Fibroblast of skin of right quadriceps (primary cell): ENCODE measurements around the gene GATD1.

ENCODE experiments used
- DNase-seq: peaks from one replicate; pipeline ENCODE4 v3.0.0-alpha.2; 2013

The GATD1 gene

DNA sequence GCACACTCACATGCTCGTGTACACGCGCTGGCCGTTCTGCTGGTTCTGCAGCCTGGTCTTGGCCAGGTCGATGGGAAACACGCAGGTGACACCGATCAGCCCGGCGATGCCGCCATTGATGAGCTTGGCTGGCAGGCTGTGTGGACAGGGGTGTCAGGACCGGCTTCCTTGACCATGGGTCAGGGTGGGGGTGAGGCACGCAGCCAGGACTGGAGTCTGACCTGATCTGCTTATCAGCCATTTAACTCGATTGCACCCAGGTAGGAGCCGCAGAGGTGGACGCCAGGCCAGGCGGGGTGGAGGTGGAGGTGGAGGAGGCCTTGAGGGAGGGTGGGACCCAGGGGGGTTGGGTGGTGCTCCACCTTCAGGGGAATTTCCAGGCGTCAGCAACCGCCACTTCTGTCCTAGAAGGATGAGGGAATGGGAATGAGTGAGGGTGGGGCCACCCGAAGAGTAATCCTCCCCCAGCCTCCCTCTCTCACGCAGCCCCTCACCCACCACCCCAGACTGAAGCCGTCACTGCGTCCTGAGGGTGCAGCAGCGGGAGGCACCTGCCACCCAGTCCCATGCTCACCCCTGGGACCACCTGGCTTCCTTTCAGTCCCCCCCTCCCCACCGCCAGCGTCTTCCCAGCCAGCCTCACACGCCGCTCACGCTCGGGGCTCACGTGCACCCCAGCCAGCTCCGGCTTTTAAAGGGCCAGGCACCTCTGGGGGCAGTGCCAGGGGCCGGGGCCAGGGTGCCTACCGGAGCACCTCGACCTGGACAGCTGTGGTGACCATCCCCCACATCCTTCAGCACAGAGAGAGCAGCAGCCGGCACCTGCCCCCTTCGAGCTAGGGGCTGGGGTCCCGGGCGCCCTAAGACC lies 17.7 kb upstream of the GATD1 start:
- no peak for DNase-seq

DNA sequence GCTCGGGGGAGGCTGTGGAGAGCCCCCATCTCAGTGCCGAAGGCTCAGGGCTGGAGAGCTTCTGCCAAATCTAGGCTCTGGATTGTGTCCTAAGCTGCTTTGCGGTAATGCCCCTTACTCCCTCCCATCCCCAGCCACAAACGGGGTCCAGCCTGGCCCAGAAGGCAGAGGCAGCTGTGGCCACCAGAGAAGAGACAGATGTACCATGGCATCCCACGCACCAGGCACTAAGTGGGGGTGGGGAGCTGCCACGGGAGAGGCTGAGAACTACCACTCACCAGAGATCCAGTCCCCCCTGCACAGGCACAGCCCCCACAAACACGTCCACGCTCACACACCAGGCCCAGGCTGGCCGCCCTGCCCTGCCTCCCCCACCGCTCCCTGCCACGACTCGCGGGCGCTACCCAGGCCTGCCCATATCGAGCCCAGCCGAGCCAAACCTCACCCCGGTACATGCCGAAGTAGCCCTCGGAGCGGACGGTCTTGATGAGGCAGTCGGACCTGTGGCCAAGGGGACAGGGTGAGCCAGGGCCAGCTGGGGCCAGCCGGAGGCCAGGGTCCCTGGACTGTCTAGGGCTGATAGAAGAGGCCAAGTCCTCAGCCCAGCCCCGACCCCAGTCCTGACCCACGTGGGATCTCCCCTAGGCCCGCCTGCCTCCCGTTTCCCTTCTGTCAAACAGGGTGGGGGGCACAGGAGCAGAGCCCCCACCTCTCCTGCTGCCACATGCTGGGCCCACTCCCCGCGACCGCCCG lies 16.9 kb upstream of the GATD1 start:
- no peak for DNase-seq

- DNase-seq, result no peak
Measured at GRCh38 chr11:793556-793955, 16.3 kb upstream of the GATD1 start.

DNA sequence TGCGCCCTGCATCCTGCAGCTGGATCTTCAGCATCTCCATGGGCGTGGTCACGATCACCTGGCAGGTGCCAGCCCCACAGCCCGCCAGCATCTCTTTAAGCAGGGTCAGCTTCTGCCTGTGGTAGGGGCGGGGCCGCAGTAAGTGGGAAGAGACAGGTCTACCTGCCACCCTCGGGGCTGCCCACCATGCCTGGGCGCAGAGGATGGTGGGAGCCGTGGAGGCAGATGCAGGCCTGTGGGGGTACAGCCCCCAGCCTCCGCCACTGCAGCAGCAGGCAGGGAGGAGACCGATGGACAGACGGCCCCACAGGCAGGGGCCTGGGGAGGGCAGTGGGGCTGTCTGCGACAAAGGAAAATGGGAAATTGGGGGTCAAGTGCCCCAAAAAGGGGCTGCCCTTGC lies 15.6 kb upstream of the GATD1 start:
- no peak for DNase-seq

DNA sequence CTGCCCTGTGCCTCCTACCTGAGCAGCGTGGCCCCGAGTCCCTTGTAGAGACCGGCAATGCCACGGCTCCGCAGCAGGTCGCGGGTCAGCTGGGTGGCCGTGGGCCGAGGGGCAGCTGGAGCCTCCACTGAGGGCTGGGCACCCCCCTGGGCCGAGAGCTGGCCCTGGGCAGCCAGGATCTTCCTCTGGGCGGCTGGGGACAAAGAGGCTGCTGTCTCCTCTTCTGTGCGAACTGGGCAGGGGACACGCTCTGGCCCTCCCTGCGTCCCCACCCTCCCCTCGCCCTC lies 15.2 kb upstream of the GATD1 start:
- DNase-seq, result no peak

- DNase-seq, result no peak
Measured at GRCh38 chr11:791658-792534, 14.6 kb upstream of the GATD1 start.

DNA sequence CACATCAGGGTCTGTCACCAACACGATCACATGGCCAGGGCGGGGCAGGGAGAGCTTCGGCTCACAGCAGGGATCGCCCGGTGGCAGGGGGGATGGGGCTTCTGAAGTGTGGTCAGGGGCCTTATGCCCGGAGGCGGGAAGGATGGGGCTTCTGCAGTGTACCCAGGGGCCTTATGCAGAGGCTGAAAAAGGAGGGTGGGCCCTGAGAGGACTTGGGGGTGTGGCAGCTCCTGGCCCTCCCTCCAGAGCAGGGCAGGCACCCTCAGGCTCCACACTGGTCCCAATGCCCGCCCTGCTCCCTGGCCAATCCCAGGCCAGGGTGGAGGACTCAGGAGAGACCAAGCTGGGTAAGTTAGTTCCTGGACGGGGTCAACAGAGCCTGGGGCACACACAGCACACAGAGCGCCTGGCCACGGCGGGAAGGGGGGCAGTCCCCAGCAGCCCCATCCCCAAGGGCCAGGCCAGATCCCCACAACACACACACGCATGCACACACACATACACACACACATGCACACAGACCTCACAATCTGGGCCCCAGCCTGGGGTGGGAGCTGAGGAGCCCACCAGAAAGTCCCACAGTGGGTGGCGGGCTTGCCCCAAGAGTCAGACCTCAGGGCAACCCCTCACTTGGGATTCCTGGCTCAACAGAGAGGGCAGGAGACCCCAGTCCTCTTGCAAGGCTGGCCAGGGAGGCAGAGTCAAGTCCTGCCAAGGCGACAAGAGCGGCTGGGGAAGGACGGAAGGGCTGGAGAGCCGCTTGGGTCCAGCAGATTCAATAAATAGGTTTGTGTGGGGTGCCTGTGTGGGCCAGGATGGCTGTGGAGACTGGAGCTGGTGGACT lies 13.7 kb upstream of the GATD1 start:
- no peak for DNase-seq

GRCh38 chr11:789943-790342 lies 12.7 kb upstream of the GATD1 start, which contains the start of gene CEND1:
Gene CEND1 (minus strand): TSS chr11:790090. CDS start chr11:788576, 1,514 bp downstream.
- DNase-seq, result peak; percentile 39

DNA sequence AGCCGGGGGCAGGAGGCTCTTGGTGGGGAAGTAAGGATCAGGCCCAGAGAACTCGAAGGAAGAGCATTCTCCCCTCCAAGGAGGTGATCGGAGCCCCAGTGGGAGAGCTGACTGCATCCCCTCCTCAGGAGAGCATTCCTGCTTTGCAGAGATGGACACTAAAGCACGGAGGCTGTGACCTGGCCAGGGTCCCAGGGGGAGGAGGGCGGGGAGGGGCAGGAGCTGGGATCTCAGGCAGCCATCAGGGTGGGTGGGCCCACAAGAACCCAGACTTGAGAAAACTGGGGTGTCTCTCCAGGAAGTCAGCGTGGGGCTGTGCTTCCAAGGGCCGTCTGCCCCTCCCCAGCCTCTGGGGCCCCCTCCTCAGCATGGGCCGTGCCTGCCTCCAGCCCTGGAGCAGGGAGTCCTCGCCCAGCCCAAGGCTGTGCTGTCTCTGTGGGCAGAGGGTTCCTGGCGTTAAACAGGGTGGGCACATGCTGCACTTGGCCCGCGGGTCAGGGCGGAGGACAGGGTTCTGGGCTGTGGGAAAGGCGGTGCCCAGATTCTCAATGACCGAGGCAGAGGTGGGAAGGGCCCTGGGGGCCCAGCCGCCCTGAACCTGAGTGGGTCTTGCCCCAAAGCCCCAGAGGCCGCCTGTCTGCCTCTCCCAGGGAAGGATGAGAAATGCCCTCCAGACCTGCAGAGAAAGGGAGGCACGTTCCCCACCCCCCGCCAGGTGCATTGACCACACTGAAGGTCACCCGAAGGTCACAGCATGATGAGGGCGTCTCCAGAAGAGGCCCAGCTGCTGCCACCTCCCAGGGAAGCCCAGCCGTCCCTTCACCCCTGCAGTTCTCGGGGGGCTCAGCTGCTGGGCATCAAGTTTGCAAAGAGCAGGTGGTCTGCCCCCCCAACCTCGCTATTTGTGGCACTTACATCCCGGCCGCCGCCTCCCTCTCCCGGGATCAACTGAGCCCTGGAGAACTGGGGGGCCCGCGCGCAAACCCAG lies 12.0 kb upstream of the GATD1 start:
- DNase-seq, result no peak

GRCh38 chr11:788009-788640 lies 10.8 kb upstream of the GATD1 start:
- DNase-seq, result no peak

GRCh38 chr11:787084-787675 lies 9.9 kb upstream of the GATD1 start:
- DNase-seq, result no peak

GRCh38 chr11:786235-787083 lies 9.2 kb upstream of the GATD1 start:
- no peak for DNase-seq

- DNase-seq, result peak; percentile 90
Measured at GRCh38 chr11:783581-784015, 6.3 kb upstream of the GATD1 start.

DNA sequence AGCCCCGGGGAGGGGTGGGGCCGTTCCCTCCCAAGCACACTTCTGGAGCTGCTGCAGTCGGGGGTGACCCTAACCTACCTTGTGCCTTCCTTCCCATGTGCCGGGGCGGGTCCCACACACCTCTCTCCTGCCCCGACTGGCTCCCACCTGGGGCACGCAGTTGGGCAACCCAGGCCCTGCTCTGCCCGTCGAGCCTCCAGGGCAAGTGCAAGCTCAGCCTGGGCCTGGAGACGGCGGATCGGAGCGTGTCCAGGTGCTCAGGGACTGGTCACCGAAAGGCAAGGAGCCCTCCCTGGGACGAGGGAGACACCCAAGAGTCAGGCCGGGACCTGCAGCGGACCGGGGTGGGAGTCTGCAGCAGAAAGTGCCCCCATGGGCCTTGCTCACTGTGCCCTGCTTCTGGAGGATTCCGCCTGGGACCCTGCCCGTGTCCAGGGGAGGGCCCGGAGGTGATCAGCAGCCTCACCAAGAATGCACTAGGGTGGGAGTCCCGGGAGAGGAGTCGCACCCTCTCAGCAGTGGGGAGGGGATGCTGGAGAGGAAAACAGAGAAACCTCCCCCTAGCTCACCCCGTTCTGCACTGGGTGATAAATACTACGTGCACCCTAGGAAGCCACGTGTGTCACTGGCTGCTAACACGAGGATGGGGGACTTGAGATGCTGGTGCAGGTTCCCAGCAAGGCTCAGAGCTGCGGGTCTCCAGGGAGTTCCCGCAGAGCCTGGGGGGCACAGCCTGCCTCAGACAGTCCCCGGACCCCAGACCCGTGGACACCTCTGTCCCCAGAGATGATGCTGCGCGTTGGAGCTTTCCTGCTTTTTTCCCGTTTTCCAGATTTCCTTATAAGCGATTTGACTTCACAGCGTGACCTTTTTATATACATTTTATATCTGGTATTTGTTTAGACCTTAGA lies 5.2 kb upstream of the GATD1 start:
- no peak for DNase-seq

DNA sequence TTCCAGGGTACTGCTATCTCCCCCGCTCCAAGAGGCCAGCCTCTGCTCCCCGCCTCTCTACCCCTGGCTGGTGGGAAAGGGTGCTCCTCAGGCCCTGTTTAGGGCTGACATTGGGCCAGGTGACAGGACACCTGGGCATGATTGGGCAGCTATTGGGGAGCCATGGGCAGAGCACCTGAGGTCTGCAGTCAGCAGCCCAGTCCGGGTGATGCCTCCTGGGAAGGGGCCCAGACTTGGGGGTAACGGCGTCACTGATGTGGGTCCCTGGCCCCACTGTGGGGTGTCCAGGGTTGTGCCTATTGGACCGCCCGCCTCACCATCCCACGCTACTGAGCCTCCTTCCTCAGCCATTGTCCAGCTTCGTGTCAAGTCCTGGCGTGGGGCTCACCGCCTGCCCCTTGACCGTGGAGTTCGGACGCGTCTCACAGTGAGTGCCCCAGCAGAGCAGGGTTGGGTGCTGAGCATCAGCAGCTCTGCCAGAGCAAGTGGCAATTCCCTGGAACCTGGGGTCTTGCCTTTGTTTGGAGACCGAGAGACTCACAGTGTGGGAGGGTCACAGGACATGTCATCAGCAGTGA lies 2.8 kb upstream of the GATD1 start:
- no peak for DNase-seq

DNA sequence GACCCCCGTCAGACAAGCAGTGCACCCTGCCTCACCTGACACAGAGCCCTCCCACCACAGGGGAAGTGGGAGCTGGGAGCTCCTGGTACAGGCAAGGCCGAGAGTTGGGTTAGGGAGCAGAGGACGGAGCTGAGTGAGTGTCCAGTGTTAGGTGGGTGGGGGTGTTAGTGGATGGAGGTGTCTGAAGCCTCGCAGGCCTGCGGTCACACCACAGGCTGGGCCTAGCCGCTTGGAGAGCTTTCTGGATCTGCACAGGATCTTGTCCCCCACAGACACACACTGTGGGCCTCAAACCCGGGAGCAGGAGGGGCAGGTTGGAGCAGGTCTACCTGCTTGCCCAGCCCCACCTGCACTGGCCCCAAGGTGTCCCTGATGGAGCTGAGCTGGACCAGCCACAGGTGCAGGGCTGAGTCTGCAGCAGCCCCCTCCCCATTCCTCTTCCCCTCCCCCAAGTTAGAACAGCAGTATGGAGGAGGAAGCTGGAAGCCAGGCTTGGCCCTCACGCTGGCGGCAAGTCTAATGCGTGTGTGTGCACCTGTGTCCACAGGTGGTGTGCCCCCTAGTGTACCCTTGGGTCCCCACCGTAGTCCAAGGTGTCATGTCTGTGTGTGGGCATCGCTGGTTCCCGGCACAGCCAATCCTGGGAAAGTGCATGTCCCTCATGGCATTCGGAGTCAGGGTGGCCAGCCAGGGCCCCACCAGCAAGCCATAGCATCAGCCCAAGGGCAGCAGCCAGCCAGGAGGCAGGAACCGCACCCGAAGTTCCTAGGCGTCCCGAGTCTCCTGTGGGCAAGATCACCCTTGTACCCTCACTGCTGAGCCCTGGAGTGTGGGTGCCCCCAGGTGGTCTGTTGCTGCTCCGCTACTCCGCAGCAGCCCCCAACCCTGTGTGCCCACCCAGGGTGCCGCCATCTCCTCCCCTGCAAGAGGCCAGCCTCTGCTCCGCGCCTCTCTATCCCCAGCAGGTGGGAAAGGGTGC lies 2.0 kb upstream of the GATD1 start:
- no peak for DNase-seq
